ENCODE data around the gene MBD6. TPM values are rescaled to one million over a fixed set of nuclear protein-coding genes. Genes with fewer than 3 reads are reported as not detected.
"Not testable (repeated sequence)": the region's sequence is repeated elsewhere in the genome, so short reads cannot be mapped to it uniquely, and the experiment has no call there.

MBD6 gene
- total RNA-seq, 1 donor from 2014 or later, result 59.6 TPM

GRCh38 chr12:57488402-57489156, 34.0 kb upstream of the MBD6 start:
- DNase-seq (ENCODE audit: low spot score) (no peak), ATAC-seq (no peak)

DNA sequence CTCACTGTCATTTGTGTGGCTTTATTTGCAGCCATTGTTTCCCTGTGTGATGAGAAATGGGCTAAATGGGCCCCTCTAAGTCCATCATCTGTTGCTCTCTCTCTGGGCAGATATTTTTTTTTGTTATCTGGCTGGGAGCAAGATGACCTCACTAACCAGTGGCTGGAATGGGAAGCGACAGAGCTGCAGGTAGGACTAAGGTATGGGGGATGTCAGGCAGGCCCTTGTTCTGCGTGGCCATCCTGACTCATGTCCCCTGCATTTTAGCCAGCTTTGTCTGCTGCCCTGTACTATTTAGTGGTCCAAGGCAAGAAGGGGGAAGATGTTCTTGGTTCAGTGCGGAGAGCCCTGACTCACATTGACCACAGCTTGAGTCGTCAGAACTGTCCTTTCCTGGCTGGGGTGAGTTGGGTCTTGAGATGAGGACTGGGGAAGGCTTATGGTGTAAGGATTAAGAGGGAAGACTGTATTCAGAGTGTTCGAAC, 33.4 kb upstream of the MBD6 start:
- ATAC-seq (no peak), DNase-seq (ENCODE audit: low spot score) (no peak)

GRCh38 chr12:57490126-57490525, 32.5 kb upstream of the MBD6 start:
- ATAC-seq (no peak), DNase-seq (ENCODE audit: low spot score) (no peak)

- DNase-seq (ENCODE audit: low spot score), result no peak
- no peak for ATAC-seq
Measured at GRCh38 chr12:57491393-57492280, 31.0 kb upstream of the MBD6 start.

GRCh38 chr12:57495051-57495701, 27.4 kb upstream of the MBD6 start:
- ATAC-seq; DNase-seq (ENCODE audit: low spot score): not testable (repeated sequence)

GRCh38 chr12:57496822-57497221, 25.8 kb upstream of the MBD6 start:
- no peak for DNase-seq (ENCODE audit: low spot score)
- ATAC-seq, result peak; percentile 24

- no peak for ATAC-seq
- DNase-seq (ENCODE audit: low spot score), result no peak
Measured at GRCh38 chr12:57497223-57498131, 25.1 kb upstream of the MBD6 start.

DNA sequence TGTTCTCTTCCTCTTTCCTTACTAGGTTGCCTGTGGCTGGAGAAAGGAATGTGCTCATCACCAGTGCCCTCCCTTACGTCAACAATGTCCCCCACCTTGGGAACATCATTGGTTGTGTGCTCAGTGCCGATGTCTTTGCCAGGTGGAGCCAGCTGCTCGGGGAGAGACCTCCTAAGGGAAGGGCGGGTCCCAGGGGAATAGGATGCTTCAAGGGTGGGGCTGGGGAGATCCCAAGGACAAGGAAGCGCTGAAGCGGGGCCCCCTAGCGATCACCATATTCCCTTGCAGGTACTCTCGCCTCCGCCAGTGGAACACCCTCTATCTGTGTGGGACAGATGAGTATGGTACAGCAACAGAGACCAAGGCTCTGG, 24.5 kb upstream of the MBD6 start:
- DNase-seq (ENCODE audit: low spot score) (no peak), ATAC-seq (no peak)

DNA sequence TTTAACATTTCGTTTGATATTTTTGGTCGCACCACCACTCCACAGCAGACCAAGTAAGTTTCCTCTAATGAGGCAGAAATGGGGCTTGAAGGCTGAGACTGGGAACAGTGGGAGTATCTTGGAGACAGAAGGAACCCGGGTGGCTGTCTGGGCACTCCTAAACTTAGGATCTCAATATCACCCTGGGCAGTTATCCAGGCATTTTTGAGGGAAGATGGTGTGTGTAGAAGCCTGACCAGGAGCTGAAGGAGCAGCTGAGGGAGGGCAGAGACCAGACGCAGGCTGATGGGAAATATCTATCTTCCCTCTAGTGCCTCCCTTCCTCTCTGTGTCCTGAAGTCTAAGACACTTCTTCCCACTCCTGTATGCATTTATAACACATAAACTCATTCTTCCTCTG, 24.1 kb upstream of the MBD6 start:
- no peak for ATAC-seq
- no peak for DNase-seq (ENCODE audit: low spot score)

- ATAC-seq, result no peak
- no peak for DNase-seq (ENCODE audit: low spot score)
Measured at GRCh38 chr12:57500213-57500612, 22.4 kb upstream of the MBD6 start.

- not testable (repeated sequence) for ATAC-seq
Measured at GRCh38 chr12:57502311-57502969, 20.2 kb upstream of the MBD6 start.

DNA sequence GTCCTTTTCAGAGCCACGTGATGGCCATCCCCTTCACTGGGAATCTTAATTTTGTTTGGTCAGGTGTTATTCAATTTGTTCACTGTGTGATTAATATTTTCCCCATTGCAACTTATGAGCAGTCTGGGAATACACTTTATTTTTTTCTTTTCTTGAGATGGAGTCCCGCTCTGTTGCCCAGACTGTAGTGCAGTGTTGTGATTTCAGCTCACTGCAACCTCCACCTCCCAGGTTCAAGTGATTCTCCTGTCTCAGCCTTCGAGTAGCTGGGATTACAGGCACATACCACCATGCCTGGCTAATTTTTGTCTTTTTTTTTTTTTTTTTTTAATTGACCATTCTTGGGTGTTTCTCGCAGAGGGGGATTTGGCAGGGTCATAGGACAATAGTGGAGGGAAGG, 16.1 kb upstream of the MBD6 start:
- DNase-seq (ENCODE audit: low spot score); ATAC-seq: not testable (repeated sequence)

More at GRCh38 chr12:57502311-57502969, 20.2 kb upstream of the MBD6 start:
- DNase-seq (ENCODE audit: low spot score), result not testable (repeated sequence)

DNA sequence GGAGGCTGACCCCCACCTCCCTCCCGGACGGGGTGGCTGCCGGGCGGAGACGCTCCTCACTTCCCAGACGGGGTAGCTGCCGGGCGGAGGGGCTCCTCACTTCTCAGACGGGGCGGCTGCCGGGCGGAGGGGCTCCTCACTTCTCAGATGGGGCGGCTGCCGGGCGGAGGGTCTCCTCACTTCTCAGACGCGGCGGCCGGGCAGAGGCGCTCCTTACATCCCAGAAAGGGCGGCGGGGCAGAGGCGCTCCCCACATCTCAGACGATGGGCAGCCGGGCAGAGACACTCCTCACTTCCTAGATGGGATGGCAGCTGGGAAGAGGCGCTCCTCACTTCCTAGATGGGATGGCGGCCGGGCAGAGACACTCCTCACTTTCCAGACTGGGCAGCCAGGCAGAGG, 14.8 kb upstream of the MBD6 start:
- not testable (repeated sequence) for ATAC-seq; DNase-seq (ENCODE audit: low spot score)

- ATAC-seq, result no peak
Measured at GRCh38 chr12:57511161-57511560, 11.5 kb upstream of the MBD6 start.

GRCh38 chr12:57511588-57512325, 10.9 kb upstream of the MBD6 start:
- peak; percentile 19 for ATAC-seq
- no peak for DNase-seq (ENCODE audit: low spot score)

More at GRCh38 chr12:57511161-57511560, 11.5 kb upstream of the MBD6 start:
- DNase-seq (ENCODE audit: low spot score), result no peak

DNA sequence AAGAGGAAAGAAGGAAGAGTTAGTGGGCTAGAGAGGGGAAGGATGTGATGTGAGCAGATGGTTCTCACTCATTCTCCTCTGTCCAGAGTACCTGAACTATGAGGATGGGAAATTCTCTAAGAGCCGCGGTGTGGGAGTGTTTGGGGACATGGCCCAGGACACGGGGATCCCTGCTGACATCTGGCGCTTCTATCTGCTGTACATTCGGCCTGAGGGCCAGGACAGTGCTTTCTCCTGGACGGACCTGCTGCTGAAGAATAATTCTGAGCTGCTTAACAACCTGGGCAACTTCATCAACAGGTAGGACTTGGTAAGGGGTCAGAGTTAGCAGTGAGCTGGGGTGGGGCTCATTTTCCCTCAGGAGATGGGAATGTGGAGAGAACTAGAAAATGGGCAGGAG, 10.0 kb upstream of the MBD6 start:
- no peak for ATAC-seq

GRCh38 chr12:57513266-57513665, 9.4 kb upstream of the MBD6 start:
- DNase-seq (ENCODE audit: low spot score), result no peak
- ATAC-seq, result no peak

More for the DNA sequence above, 10.0 kb upstream of the MBD6 start:
- no peak for DNase-seq (ENCODE audit: low spot score)

GRCh38 chr12:57513677-57514076, 8.9 kb upstream of the MBD6 start:
- ATAC-seq; DNase-seq (ENCODE audit: low spot score): not testable (repeated sequence)

GRCh38 chr12:57514246-57514645, 8.4 kb upstream of the MBD6 start:
- ATAC-seq; DNase-seq (ENCODE audit: low spot score): not testable (repeated sequence)
